Activated CD4-positive, alpha-beta T cell treated with anti-CD3 and anti-CD28 coated beads for 36 hours (primary cell): ENCODE measurements around the gene CADM2. TPM values are rescaled to one million over a fixed set of nuclear protein-coding genes. Genes with fewer than 3 reads are reported as not detected.

ENCODE experiments used
- ATAC-seq: fragments of 200-7000 bp; cut with Tn5 transposase; one replicate; pipeline ENCODE4 v1.10.0; 2021; ENCODE audit warnings: mild to moderate bottlenecking, moderate library complexity
- CTCF ChIA-PET: fragments of 350-600 bp; sonication (Branson Sonifier 250); formaldehyde crosslinking; loops from one replicate; lab custom pipeline; 2021; ENCODE audit warnings: antibody characterized with exemption; lab: Charles Lee
- POLR2A ChIA-PET: fragments of 350-600 bp; sonication (Branson Sonifier 250); formaldehyde crosslinking; loops from one replicate; lab custom pipeline; 2021; ENCODE audit warnings: antibody characterized with exemption, inconsistent platforms; lab: Charles Lee
- DNase-seq: peaks from one replicate; pipeline ENCODE4 v3.0.0-alpha.2; 2020
- H3K27ac Mint-ChIP-seq: one replicate; pipeline ENCODE4 v1.8.0; 2021; ENCODE audit warnings: mixed read lengths
- H3K27me3 Mint-ChIP-seq: one replicate; pipeline ENCODE4 v1.8.0; 2021; ENCODE audit warnings: mixed read lengths
- H3K36me3 Mint-ChIP-seq: one replicate; pipeline ENCODE4 v1.8.0; 2021; ENCODE audit warnings: low read depth, mixed read lengths
- H3K4me1 Mint-ChIP-seq: one replicate; pipeline ENCODE4 v1.8.0; 2021; ENCODE audit warnings: mixed read lengths
- H3K4me3 Mint-ChIP-seq: one replicate; pipeline ENCODE4 v1.8.0; 2021; ENCODE audit warnings: mild to moderate bottlenecking, moderate library complexity, mixed read lengths
- H3K9me3 Mint-ChIP-seq: one replicate; pipeline ENCODE4 v1.8.0; 2021; ENCODE audit warnings: low read depth, mixed read lengths
- intact Hi-C, 2 experiments: fragments of 100-400 bp; cut with DNase I in 1 of 2; cut with micrococcal nuclease in 1 of 2; formaldehyde crosslinking; loops; one replicate each; pipeline versions ENCODE4 v1.14.2 to v1.15.1; 2022 to 2024; cut with DNase I, micrococcal nuclease
- total RNA-seq, 2 experiments: library from RNA; stranded (reverse); gene quantifications; one replicate each; pipeline ENCODE4 v1.2.3, GENCODE V29; 2021

The CADM2 gene
- total RNA-seq, 2 experiments from 2014 or later = 0.05 to 0.14 TPM

DNA sequence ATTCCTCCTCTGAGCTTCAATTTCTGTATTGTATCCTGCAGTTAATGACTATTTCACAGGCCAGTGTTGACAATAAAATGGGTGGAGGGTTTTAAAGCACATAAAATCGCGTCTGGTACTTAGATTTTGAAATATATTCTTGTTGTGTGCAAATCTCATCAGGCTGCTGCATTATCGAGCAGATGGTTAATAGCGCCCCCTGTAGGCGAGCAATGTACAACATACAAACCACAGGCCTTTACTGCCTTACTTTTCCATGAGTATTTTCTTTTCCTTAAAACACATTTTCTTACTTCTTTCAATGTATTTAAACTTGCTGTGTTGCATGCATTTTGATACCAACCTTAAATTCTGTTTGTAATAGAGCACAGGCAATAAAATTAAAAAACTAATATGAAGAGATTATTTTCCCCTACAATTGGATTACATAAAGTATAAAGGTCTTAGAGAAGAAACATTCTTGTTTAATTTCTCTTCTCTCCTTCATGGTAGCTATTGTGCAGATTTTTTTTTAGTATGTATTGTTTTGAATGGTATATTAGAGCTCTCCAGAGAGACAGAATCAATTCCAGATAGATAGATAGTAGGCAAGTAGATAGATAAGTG is 608.4 kb downstream of the CADM2 start:
- intact Hi-C loops = no loop called here
- Mint-ChIP-seq H3K9me3 (no peaks in the 10 kb centered on the region), H3K4me3 (no peak overlapping the region), H3K4me1 (no peaks in the 10 kb centered on the region), H3K36me3 (no peaks in the 10 kb centered on the region), H3K27ac (no peak overlapping the region), H3K27me3 (no peaks in the 10 kb centered on the region)
- POLR2A ChIA-PET = interaction anchor here (0.6 kb wide), 1 partner anchor 26 kb away, joined by 3 read pairs; no protein-coding TSS in a partner anchor
- ATAC-seq = no peak
- CTCF ChIA-PET = interaction anchor here (0.6 to 1.8 kb wide), 4 partner anchors 9 to 150 kb away, joined by 3 to 8 read pairs (median 3); no protein-coding TSS in a partner anchor
- DNase-seq = peak; percentile 68

- intact Hi-C loops = no loop called here
- ChIA-PET CTCF (interaction anchor here (0.8 kb wide), 1 partner anchor 24 kb away, joined by 3 read pairs; no protein-coding TSS in a partner anchor), POLR2A (no interaction called here)
- no peak for DNase-seq
- Mint-ChIP-seq H3K36me3 (no peaks in the 10 kb centered on the region), H3K4me1 (no peaks in the 10 kb centered on the region), H3K27ac (no peak overlapping the region), H3K9me3 (no peaks in the 10 kb centered on the region), H3K27me3 (no peaks in the 10 kb centered on the region), H3K4me3 (no peak overlapping the region)
- no peak for ATAC-seq
Measured at GRCh38 chr3:85570819-85571218, 612.0 kb downstream of the CADM2 start.

GRCh38 chr3:85571835-85572234 is 613.0 kb downstream of the CADM2 start:
- no peak for DNase-seq
- no peak for ATAC-seq
- no peak overlapping the region for H3K4me3 Mint-ChIP-seq
- H3K4me1 Mint-ChIP-seq = no peaks in the 10 kb centered on the region
- ChIA-PET CTCF (interaction anchor here (0.8 kb wide), 1 partner anchor 25 kb away, joined by 3 read pairs; no protein-coding TSS in a partner anchor), POLR2A (no interaction called here)
- intact Hi-C loops = no loop called here
- no peaks in the 10 kb centered on the region for H3K27me3 Mint-ChIP-seq
- H3K9me3 Mint-ChIP-seq = no peaks in the 10 kb centered on the region
- H3K36me3 Mint-ChIP-seq = no peaks in the 10 kb centered on the region
- H3K27ac Mint-ChIP-seq = no peak overlapping the region

- intact Hi-C loops = no loop called here
- DNase-seq (no peak), ATAC-seq (no peak)
- H3K9me3 Mint-ChIP-seq = no peaks in the 10 kb centered on the region
- no peaks in the 10 kb centered on the region for H3K36me3 Mint-ChIP-seq
- H3K27ac Mint-ChIP-seq = no peak overlapping the region
- CTCF ChIA-PET = no interaction called here
- no peak overlapping the region for H3K4me3 Mint-ChIP-seq
- H3K27me3 Mint-ChIP-seq = no peaks in the 10 kb centered on the region
- POLR2A ChIA-PET = no interaction called here
- no peaks in the 10 kb centered on the region for H3K4me1 Mint-ChIP-seq
Measured at GRCh38 chr3:85572426-85572825, 613.6 kb downstream of the CADM2 start.

DNA sequence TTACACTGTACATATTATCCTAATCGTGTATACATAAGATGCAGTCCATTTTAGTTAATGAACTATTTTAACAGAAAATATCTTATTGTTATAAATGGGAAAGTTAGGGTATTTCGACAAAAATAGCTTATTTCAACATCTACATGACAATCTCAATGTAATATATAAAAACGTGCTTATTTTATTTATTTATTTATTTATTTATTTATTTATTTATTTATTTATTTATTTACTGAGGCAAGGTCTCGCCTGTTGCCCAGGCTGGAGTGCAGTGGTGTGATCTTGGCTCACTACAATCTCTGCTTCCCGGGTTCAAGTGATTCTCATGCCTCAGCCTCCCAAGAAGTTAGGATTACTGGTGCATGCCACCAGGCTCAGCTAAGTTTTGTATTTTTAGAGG is 614.2 kb downstream of the CADM2 start:
- CTCF ChIA-PET = no interaction called here
- no peak for ATAC-seq
- POLR2A ChIA-PET = no interaction called here

GRCh38 chr3:85574006-85574705 is 615.4 kb downstream of the CADM2 start:
- H3K9me3 Mint-ChIP-seq = no peaks in the 10 kb centered on the region
- H3K4me3 Mint-ChIP-seq = no peak overlapping the region
- no peaks in the 10 kb centered on the region for H3K27me3 Mint-ChIP-seq
- POLR2A ChIA-PET = no interaction called here
- ATAC-seq (no peak), DNase-seq (no peak)
- intact Hi-C loops = no loop called here
- CTCF ChIA-PET = interaction anchor here (1.0 kb wide), 1 partner anchor 19 kb away, joined by 3 read pairs; no protein-coding TSS in a partner anchor
- no peaks in the 10 kb centered on the region for H3K36me3 Mint-ChIP-seq
- H3K4me1 Mint-ChIP-seq = no peaks in the 10 kb centered on the region
- H3K27ac Mint-ChIP-seq = no peak overlapping the region

More for the DNA sequence above, 614.2 kb downstream of the CADM2 start:
- Mint-ChIP-seq H3K27me3 (no peaks in the 10 kb centered on the region), H3K27ac (no peak overlapping the region), H3K4me1 (no peaks in the 10 kb centered on the region), H3K4me3 (no peak overlapping the region), H3K9me3 (no peaks in the 10 kb centered on the region), H3K36me3 (no peaks in the 10 kb centered on the region)
- intact Hi-C loops = no loop called here
- DNase-seq = no peak

DNA sequence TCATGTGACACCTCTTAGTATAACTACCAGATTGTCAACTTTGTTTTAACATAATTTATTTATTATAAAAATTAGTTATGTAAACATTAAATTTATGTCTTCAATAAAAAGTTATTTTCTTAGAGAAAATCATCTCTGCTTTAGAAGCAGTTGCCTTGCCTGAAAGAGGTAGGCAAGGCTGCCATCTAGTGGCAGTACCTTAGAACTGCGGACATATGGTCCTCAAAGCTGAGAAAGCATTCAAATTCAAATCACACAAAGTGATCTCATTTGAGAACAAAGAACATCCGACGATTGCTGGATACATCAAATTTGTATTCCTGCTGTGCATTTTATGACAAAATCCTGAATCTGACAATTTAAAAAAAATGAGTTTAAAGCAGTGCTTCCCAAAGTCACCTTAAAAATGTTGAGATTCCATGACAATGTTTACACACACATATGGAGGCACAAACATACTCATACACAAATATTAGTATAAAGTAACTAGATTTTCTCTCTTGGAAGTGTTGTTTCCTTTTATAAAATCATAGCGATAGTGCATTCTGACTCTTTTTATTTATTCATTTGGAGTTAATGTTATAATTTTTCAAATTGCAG is 617.4 kb downstream of the CADM2 start:
- no peaks in the 10 kb centered on the region for H3K36me3 Mint-ChIP-seq
- intact Hi-C loops = loop anchor here (1.0 to 5.0 kb wide), 2 partner anchors 1028 to 1029 kb away; no protein-coding TSS in a partner anchor
- H3K27me3 Mint-ChIP-seq = no peaks in the 10 kb centered on the region
- no peaks in the 10 kb centered on the region for H3K4me1 Mint-ChIP-seq
- no peak overlapping the region for H3K27ac Mint-ChIP-seq
- H3K4me3 Mint-ChIP-seq = no peak overlapping the region
- POLR2A ChIA-PET = no interaction called here
- DNase-seq = peak; percentile 71
- H3K9me3 Mint-ChIP-seq = no peaks in the 10 kb centered on the region
- CTCF ChIA-PET = interaction anchor here (1.1 to 1.2 kb wide), 2 partner anchors 28 to 1028 kb away, joined by 3 to 5 read pairs; no protein-coding TSS in a partner anchor
- ATAC-seq = no peak

DNA sequence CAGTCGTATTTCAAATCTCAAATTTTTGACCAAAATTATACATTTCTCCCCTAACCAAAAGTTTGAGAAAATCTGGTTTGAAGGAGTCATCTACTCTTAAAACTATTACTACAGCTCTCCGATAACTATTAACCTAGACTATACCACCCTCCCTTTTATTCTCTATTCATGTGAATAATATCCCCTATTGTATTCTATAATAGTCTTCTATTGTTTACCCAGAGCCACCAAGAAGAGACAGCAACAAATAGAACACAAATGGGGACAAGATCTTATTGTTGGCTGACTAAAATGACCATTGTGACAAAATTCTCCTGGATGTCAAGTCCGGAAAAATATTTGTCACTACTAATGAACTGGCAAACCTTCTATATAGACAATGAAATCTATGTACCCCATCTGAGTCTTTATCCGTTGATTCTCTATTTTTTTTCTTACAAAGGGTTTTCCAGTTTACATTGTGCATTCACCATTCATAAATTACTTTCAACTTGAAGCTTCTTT is 618.0 kb downstream of the CADM2 start:
- DNase-seq (no peak), ATAC-seq (no peak)
- Mint-ChIP-seq H3K27ac (no peak overlapping the region), H3K4me1 (no peaks in the 10 kb centered on the region), H3K27me3 (no peaks in the 10 kb centered on the region), H3K4me3 (no peak overlapping the region), H3K36me3 (no peaks in the 10 kb centered on the region), H3K9me3 (no peaks in the 10 kb centered on the region)
- intact Hi-C loops = loop anchor here (1.0 to 5.0 kb wide), 2 partner anchors 1028 to 1029 kb away; no protein-coding TSS in a partner anchor
- ChIA-PET POLR2A (no interaction called here), CTCF (interaction anchor here (1.1 to 1.2 kb wide), 2 partner anchors 29 to 1029 kb away, joined by 3 to 5 read pairs; no protein-coding TSS in a partner anchor)

DNA sequence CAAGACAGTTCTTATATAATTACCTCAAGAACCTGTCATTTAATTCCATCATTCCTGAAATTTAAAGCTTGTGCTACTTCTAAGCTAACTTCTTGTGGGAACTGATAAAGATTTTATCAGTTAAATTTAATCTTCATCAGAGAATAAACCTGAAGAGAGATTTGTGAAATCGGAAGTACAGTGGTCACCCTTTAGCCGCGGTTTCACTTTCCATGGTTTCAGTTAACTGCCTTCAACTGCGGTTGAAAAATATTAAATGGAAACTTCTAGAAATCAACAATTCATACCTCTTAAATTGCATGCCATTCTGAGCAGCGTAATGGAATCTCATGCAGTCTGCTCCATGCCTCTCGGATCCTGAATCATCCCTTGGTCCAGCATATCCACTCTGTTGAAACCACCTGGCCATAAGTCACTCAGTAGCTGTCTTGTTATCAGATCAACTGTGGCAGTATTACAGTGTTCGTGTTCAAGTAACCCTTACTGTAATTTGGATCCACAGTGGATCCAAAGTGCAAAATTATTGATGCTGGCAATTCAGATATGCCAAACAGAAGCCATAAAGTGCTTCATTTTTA is 626.1 kb downstream of the CADM2 start:
- Mint-ChIP-seq H3K27me3 (no peaks in the 10 kb centered on the region), H3K4me1 (no peaks in the 10 kb centered on the region), H3K4me3 (no peak overlapping the region), H3K9me3 (no peaks in the 10 kb centered on the region), H3K36me3 (no peaks in the 10 kb centered on the region), H3K27ac (no peak overlapping the region)
- intact Hi-C loops = no loop called here
- ATAC-seq = no peak
- CTCF ChIA-PET = no interaction called here
- no peak for DNase-seq
- POLR2A ChIA-PET = no interaction called here

DNA sequence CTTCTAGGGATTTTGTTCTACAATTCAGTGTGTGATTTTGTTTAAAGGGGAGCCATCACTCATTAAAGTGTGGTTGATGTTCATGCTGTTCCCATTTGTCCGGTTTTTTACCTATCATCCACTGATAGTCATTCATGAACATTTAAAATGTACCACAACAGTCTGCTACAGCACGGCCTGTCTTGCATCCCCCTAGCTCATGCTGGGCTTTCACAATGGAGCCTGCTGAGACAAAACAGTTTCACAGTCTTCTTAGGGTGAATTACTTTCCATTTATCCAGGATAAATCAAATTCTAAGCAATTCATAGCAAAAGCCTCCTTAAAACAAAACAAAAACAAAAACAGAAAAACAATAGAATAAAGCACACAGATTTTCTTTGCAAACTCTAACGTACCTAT is 627.2 kb downstream of the CADM2 start:
- no peak for ATAC-seq
- Mint-ChIP-seq H3K4me1 (no peaks in the 10 kb centered on the region), H3K4me3 (no peak overlapping the region), H3K27ac (no peak overlapping the region), H3K36me3 (no peaks in the 10 kb centered on the region), H3K27me3 (no peaks in the 10 kb centered on the region), H3K9me3 (no peaks in the 10 kb centered on the region)
- intact Hi-C loops = no loop called here
- POLR2A ChIA-PET = no interaction called here
- no peak for DNase-seq
- CTCF ChIA-PET = no interaction called here

GRCh38 chr3:85589145-85589544 is 630.4 kb downstream of the CADM2 start:
- Mint-ChIP-seq H3K4me1 (no peaks in the 10 kb centered on the region), H3K27ac (no peak overlapping the region), H3K4me3 (no peak overlapping the region), H3K27me3 (no peaks in the 10 kb centered on the region), H3K9me3 (no peaks in the 10 kb centered on the region), H3K36me3 (no peaks in the 10 kb centered on the region)
- ChIA-PET CTCF (no interaction called here), POLR2A (no interaction called here)
- ATAC-seq = no peak
- no peak for DNase-seq
- intact Hi-C loops = no loop called here
